ENCODE results near the gene ROBO1.

The ROBO1 gene

DNA sequence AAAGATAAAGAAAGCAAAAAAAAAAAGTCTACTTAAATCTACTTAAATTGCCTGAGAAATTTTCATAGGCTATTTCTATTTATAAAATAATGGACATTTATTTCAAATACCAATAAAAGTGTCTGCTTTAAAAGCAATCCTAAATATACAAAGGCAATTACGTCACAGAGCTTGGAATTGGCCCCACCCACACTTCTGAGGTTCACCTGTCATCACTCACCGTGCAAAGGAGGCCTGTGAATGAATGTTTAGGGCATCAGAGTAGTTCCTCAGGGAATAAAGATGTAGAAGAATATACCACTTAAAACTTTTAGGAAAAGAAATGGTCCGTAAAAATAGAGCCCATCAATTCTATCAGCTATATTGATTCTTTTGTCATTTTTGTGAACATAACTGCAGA lies 621.8 kb downstream of the ROBO1 start:
- no peak for DNase-seq

DNA sequence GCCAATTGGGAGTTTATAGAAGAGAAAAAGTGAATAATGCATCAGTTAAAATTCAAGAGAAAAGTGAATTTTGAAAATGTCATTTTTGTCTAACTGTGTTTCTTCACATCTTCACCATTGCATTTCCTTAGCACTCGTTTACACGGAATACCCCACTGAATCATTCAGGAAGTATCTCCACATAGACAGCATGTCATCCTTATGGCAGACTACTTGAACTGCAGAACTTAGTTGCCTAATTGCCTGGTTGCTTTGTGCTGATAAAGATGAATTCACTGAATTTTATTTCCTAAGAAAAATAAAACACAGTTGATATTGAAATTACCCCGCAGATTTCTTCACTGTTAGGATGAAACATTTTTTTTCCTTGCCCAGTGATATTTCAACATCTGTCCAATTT lies 627.1 kb downstream of the ROBO1 start:
- DNase-seq, result no peak

DNA sequence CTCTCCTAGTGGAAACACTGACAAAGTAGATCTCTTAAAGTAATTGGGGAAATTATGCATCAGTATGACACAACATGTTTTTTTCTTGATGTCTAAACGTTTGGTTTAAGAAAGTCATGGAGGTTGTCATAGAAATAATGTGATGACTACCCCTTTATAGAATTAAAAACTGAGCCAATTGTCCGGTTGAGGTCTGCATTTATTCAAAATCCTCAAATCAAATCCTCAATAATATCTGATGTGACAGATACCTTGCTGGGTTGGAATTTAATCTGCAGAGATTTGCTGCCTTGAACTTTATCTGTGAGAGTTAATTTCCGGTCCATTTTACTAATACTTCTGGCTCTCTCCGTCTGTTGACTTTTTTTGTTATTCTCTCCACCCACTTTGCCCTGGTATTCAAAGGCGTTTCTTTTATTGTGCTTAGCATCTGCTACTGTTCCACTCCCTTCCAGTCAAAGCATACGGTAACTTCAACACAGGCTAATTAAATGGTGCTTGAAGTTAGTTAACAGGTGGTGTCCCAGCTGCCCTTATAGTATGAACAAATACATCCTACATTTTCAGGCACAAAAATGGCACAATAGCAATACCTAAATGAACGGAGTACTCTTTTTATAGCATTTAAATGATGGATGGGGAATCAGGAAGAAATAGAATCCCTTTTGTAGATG lies 628.3 kb downstream of the ROBO1 start:
- DNase-seq, result peak; percentile 97

DNA sequence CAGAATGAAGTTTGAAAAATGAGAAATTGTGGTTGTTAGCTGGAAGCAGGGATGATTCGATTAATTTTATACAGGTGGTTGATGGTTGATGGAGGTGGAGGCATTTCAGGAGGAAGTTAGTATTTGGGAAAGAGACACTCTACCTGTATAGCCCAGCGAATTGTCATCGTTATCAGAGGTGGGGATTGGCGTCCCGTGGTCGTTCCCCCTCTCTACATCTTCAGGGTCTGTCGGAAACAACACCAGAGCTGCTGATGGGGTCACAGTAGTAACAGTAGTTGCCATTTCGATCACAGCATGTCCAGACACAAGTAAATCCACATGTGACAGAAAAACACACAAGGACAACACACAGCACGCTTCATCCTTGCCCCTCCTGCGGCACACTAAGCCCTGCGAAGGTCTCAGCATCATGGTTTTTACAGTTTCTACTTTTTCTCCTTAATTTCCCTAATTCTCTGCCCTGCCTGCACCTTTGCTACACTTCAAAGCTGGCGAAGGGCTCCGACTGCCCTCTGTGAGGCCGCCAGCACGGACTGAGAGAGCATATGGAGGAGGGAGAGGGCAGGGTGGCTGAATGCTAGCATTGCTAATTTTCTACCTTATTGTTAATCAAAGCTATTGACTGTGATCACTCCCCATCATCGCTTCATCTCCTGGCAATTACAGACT lies 642.3 kb downstream of the ROBO1 start:
- no peak for DNase-seq

DNA sequence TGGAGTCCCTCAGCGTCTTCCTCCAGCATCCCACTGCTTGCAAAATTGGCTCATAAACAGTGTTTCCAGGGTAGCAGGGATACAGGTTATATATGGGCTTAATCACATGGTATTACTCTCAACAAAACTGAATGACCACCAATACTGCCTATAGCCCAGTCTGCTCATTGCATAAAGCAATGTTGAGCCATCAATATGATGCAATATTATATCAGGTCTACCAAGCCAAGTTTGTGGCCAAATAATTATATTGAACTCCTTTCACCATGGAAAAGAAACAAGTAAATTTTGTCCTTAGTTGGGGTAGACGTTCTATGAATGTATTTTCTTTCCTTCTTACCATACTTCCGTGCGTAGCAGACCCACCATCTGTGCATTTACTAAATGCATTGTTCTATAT lies 652.3 kb downstream of the ROBO1 start:
- no peak for DNase-seq

DNA sequence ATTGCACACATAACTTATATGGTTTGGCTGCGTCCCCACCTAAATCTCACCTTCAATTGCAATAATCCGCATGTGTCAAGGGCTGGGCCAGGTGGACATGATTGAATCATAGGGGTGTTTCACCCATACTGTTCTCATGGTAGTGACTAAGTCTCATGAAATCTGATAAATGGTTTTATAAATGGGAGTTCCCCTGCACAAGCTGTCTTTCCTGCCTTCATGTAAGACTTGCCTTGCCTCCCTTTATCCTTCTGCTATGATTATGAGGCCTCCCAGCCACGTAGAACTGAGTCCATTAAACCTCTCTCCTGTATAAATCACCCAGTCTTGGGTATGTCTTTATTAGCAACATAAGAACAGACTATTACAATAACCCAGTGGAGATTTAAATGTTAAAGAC lies 653.9 kb downstream of the ROBO1 start:
- DNase-seq, result no peak

DNA sequence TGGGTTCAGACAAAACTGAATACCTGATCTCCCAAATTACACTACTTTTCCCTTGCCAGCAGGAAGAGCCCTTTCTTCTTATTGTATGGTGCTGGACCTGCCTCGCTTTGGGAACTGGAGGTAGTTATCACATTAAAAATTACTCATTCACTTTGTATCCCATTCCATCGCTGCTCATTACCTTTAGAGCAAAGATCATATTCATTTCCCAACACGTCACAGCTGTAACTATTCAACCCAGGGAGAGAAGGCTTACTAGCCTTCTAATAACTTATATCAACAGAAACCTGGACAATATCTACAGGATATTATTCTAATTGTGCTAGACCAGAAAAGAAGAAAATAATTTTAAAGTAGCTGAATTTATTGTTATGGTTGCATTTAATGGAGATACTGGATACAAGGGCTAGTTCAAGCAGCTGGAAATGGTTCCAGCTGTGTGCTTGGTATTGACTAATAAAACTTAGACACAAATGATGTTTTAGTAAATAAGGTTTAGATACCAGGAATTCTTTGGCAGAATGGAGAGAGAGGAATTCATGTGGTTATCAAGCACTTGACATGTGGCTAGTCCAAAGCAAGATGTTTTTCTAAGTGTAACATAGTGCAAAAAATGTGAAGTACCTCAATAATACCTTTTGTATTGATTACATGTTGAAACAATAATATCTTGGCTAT lies 656.3 kb downstream of the ROBO1 start:
- no peak for DNase-seq

DNA sequence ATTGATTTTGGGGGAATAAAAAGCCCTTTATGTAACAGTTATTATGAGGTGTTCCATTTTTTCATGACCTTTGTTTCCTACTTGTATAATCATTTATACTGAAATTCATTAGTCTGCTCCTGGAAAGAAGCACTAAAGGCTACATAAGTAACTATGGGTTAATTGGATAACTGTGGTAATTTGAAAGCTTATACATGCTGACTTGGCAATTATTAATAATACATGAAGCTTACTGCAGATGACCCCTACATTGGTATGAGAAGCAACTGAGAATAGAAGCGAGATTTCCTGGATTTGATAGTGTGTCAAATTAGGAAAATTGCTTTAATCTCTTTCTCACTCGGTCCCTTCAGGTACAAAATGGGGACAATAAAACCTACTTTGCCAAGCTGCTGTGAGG lies 658.0 kb downstream of the ROBO1 start:
- DNase-seq, result no peak

DNA sequence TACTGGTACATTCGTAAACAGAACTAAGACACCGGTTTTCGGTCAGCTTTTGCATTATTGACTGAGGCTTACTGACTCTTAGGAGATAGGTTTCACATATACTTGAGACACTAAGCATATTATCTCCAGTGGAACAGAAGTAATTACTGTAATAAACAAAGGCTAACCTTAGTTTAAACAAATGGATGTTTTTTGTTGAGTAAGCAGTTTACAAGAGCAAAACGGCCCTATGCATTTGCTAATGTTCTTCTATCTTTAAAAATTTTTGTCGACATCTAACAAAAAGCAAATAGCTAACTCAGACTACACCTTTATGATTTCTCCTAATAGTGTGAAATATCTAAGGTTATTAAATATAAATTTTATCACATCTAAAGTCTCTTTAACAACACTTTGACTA lies 664.5 kb downstream of the ROBO1 start:
- DNase-seq, result no peak

DNA sequence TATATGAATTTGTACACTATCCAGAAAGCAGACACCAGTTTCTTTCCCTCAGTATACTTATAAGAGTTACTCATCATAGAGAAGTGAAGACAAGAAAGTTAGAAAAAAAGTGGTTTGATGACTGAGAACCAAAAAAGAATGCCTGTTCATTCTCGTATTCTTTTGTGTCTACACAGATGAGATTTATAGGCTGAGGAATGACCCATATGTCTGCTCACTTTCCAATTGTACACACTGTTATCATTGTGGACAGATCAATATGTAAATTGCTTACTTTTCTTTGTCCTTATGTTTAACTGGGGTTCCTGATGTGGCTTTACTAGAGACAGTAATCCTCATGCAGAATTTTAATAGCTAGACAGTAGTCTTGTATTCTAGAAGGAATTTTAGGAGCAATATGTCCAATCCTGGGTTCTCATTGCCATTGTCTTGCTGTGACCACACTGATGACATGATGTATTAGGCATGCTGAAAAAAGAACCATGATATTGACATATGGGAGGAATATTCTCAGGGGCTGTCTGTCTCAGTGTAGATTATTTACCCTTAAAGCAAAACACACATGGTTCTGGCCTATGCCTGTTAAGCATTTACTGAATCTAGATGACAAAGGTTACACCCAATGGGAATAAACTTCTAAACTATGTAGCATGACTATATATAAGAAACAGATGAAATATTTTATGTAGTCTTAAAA lies 669.7 kb downstream of the ROBO1 start:
- no peak for DNase-seq

DNA sequence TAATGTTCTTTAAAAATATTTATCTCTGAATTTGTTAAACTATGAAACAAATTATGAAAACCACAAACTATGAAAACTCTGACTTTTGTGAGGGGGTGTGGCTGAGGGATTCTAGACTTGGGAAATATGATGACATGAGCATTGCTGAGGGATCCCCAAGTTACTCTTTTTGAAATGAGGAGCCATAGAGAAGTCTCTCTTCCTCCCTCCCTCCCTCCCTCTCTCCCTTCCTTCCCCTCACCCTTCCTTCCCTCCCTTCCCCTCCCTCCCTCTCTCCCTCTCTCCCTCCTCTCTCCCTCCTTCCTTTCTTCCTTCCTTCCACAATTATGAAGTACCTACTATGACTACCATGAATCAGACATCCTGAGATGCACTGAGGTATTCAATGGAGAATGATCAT lies 673.1 kb downstream of the ROBO1 start:
- DNase-seq, result no peak

DNA sequence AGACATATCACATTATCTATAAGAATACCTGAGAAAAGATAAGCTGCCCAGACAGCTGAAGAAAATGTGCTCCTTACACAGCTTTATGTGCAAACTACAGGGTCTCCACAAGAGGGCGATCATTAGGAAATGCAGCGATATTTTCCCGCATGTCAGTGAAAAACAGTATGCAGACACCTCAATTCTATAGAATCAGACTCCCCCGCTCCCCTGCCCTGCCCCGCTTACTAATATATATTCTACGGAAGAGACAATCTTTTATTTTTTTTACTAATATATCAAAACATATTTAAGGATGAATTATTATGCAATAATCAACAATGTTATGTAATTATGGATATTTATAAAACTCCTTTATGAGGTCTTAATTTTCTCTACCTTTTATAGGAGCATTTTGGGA lies 681.3 kb downstream of the ROBO1 start:
- DNase-seq, result peak; percentile 21

DNA sequence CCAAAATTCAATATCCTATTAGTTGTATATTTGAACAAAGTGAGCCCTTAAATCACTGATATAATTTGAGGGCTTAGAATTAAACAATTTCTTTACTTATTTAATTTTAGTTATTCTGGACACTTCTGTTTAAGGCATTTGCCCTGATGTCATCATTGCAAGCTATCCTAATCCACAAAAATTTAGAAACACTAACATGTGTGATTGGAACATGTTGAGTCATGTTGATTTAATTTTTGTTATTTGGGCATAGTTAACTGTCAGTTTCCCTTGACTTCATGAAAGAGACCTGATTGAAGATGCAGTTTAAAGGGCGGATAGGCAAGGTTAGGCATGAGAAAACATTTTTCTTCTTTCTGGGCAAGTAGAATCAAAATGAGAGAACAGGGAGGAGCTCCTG lies 682.6 kb downstream of the ROBO1 start:
- DNase-seq, result no peak

DNA sequence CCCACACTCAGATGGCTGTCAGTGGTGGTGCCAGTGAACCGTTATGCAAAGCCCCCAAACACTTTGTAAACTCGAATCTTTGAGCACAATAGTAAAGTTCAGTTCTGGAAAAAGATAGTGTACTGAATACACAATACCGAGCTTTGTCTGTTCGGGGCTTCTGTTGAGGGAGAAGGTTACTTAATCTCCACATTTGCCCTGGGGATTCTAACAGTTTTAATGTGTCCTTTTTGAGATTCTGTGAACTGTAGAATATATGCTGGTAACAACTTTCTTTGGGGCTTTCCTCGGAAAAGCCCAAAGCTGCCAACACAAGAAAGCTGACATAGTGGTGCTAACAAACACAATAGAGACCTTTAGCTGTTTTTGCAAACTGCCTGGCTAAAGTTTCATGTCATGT lies 686.5 kb downstream of the ROBO1 start:
- no peak for DNase-seq

DNA sequence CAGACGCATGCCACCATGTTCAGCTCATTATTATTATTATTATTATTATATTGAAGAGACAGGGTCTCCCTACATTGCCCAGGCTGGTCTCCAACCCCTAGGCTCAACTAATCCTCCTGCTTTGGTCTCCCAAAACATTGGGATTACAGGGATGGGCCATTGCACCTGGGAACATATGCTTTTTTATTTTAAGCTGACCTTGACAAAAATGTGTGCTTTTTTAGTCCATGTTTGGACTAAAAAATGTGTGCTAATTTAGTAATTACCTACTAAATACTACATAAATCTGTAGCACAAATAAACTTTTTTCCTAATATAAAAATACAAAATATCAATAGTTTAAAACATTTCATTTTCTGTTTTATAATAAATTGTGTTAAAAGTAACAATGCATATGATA lies 693.2 kb downstream of the ROBO1 start:
- no peak for DNase-seq

DNA sequence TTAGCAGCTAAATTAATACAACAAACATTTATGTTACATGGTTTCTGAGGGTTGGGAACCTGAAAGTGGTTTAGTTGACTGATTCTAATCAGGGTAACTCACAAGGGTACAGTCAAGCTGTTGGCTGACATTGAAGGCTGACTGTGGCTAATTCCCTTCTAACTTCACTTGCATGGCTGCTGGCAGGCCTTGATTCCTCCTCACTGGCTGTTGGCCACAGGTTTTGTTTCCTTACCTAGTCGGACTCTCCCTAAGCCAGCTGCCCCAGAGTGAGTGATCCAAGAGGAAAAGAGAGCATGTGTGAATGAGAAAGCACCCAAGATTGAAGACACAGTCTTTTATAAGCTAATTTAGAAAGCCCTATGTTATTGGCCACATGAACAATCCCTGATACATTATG lies 700.1 kb downstream of the ROBO1 start:
- DNase-seq, result no peak

DNA sequence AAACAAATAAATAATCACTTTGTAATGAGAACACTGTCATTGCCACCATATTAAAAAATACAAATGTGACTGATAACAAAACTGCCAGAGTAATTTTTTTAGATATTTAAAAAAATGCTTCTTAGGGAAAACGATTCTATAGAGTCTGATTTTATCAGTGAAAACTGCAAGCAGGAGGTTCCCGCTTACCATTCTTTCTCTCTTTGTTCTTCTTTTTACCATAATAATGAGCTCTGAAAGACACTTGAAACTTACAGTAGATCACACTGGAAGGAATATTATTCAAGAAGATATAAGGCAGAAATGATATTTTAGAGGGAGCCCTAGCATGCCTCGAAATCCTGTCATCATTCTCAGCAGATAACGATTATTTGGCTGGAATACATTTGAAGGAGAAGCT lies 701.3 kb downstream of the ROBO1 start:
- no peak for DNase-seq

DNA sequence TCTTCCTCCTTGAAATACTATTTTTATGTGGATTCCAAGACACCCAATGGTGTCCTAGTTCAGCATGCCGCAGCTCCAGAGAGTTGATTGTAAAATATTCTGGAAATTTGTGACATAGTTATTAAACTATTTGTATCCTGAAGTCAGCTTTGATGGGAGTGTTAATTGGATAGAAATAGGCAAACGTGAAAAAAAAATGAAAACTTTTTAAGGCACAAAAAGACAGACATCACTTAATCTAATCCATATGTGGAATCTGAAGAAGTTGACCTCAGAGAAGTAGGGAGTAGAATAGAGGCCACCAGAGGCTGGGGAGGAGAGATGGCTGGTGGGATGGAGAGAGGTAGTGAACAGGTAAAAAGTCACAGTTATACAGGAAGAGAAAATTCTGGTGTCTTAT lies 704.2 kb downstream of the ROBO1 start:
- DNase-seq, result no peak

DNA sequence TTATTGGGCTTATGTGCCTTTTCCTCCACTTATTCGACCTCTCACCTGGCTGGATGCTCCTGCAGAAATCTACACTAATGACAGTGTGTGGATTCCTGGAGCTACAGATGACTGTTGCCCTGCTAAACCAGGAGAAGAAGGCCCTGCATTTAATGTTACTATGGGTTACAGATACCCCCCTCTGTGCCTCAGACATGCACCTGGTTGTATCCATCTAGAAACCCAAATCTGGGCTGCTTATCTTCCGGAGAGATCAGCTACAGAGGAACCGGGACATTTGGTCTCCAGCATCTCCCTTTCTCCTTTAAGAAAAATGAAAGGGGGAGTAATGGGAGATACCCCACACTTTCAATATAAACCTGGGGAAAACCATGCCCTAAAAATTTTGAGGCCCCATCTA lies 710.0 kb downstream of the ROBO1 start:
- DNase-seq, result no peak

DNA sequence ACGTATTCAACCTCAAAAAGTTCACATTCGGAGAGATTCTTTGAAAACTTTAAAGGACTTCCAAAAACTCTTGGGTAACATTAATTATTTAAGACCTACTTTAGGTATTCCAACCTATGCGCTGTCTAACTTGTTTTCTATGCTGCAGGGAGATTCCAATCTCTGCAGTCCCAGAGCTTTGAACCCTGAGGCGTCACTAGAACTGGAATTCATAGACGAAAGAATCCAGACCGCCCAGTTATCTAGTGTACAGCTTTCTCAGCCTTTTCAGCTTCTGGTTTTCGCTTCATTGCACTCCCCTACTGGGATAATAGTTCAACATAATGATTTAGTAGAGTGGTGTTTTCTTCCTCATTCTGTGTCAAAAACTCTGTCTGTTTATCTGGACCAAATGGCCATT lies 711.3 kb downstream of the ROBO1 start:
- no peak for DNase-seq

DNA sequence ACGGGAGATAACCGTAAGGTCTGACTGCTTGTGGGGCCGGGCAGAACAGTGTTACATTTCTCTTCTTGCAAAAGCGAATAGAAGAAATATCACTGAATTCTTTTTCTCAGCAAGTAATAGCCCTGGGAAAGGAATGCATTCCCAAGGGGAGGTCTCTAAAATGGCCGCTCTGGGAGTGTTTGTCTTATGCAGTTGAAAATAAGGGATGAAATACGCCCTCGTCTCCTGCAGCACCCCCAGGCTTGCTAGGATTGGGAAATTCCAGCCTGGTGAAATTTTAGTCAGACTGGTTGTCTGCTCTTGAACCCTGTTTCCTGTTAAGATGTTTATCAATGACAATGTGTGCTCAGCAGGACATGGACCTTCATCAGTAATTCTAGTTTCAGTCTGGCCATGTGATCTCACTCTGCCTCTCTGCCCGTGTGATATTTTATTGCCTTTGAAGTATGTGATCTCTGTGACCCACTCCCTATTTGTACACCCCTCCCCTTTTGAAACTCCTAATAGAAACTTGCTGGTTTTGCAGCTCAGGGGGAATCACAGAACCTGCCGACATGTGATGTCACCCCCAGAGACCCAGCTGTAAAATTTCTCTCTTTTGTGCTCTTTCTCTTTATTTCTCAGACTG lies 715.6 kb downstream of the ROBO1 start:
- DNase-seq, result no peak

DNA sequence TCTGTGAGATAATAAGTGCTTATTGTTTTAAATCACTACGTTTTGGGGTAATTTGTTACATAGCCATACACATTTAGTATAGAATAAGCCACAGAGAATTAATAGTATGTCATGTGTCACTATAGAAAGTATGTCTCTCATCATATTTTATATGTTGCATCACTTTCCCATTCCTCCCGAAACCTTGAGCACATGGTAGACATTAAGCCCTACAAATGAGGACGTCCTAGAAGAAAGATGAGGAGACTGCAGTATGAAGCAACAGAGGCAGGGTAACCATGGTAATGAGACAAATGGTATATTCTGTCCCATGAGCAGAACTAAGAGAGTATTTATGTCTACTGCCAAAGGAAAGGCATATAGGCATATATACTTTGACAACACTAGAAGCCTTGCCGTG lies 720.2 kb downstream of the ROBO1 start:
- DNase-seq, result no peak

DNA sequence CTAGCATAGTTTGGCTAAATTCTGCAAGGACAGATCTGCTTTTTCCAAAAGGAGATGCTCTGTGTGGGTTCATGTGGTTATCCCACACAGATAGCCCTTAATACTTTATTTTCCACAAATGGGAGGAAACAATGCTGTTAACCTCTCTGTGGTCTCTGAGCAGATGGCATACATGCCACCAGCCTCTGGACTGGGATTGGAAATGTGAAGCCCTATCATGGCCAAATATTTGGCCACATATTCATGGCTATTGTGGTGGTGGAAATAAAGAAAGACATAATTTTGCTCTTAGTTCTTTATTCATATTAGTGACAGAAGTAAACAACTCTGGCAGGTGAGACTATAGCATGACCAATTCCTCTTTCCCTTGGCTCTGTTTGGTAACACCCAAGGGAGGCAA lies 726.2 kb downstream of the ROBO1 start:
- no peak for DNase-seq

DNA sequence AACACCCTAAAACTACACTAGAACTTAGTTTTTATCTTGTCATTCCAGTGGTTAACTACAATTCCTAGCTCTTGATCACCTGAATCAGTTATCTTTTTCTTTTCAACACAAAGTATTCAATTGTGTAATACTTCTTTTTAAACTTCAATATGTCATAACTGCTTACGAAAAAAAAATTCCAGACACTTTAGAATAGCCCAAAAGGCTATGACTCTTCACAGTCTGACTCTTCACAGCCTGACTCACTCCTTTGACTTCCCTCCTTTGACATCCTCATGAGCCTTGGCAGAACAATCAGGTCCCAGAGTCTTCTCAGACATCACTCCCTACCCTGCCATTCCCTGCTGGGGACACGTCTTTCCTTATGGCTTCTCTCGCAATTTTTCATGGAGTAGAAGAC lies 727.1 kb downstream of the ROBO1 start:
- DNase-seq, result no peak
